GM19023 (cell line): ENCODE results near the gene SGMS1.
A peak's percentile ranks its signal among the peaks of the same experiment; 100 is the strongest.
"Not testable (repeated sequence)": the region's sequence is repeated elsewhere in the genome, so short reads cannot be mapped to it uniquely, and the experiment has no call there.

Experiments used
- ATAC-seq: cut with Tn5 transposase; IDR thresholded peaks from one replicate; pipeline ENCODE4 v1.9.1; 2021; ENCODE audit warnings: mild to moderate bottlenecking, moderate library complexity; ENCODE audit not compliant: unreplicated experiment

Gene SGMS1

GRCh38 chr10:50355693-50356480, 267.9 kb downstream of the SGMS1 start:
- not testable (repeated sequence) for ATAC-seq

- no peak for ATAC-seq
These were observed 272.1 kb downstream of the SGMS1 start for GRCh38 chr10:50351483-50352146.

- ATAC-seq = no peak
These were observed 273.4 kb downstream of the SGMS1 start for GRCh38 chr10:50350366-50350765.

- ATAC-seq = no peak
These were observed 274.2 kb downstream of the SGMS1 start for GRCh38 chr10:50349554-50349953.

- ATAC-seq = peak; percentile 87
These were observed 276.4 kb downstream of the SGMS1 start for GRCh38 chr10:50347394-50347802.

- peak; percentile 19 for ATAC-seq
These were observed 276.8 kb downstream of the SGMS1 start for GRCh38 chr10:50346942-50347341.

GRCh38 chr10:50345545-50345944, 278.2 kb downstream of the SGMS1 start:
- no peak for ATAC-seq

GRCh38 chr10:50343702-50344331, 279.9 kb downstream of the SGMS1 start:
- no peak for ATAC-seq

- no peak for ATAC-seq
These were observed 281.8 kb downstream of the SGMS1 start for GRCh38 chr10:50341987-50342386.

- no peak for ATAC-seq
These were observed 287.6 kb downstream of the SGMS1 start for GRCh38 chr10:50336140-50336539.

- no peak for ATAC-seq
These were observed 288.4 kb downstream of the SGMS1 start for GRCh38 chr10:50335397-50335796.

- ATAC-seq = no peak
These were observed 289.5 kb downstream of the SGMS1 start for GRCh38 chr10:50334273-50334672.

GRCh38 chr10:50333872-50334271, 289.9 kb downstream of the SGMS1 start:
- no peak for ATAC-seq

- ATAC-seq = no peak
These were observed 291.5 kb downstream of the SGMS1 start for GRCh38 chr10:50332108-50332842.

GRCh38 chr10:50331486-50331885, 292.3 kb downstream of the SGMS1 start:
- no peak for ATAC-seq

- no peak for ATAC-seq
These were observed 296.7 kb downstream of the SGMS1 start for GRCh38 chr10:50326757-50327701.

GRCh38 chr10:50326172-50326555, 297.6 kb downstream of the SGMS1 start:
- ATAC-seq = no peak

- ATAC-seq = peak; percentile 75
These were observed 298.1 kb downstream of the SGMS1 start for GRCh38 chr10:50325449-50326171.

- ATAC-seq = no peak
These were observed 298.9 kb downstream of the SGMS1 start for GRCh38 chr10:50324680-50325393.
